ENCODE measurements around the gene IL10RB. TPM values are rescaled to one million over a fixed set of nuclear protein-coding genes. Genes with fewer than 3 reads are reported as not detected.

IL10RB gene
- total RNA-seq, 4 donors from 2014 or later: 13.1 to 23.7 (median 20.5) TPM

DNA sequence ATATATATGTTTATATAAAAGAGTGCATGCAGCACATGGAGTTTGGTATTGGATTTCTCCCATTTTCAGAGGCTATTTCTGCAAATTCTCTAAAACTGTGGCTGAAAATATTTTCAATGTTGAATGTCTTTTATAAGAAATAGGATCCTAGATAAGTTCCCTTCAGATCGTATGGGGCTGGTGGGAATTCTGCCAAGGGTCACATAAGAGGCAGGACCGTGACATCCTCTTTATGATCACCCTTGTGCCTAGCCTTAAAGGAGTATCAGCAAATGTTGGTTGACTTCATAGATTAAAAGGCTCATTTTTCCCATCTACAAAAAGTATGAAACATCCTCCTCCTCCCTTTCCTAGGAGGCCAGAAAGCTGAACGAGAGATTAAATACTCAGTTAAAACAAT is 37.7 kb upstream of the IL10RB start:
- no peak for ATAC-seq
- Histone ChIP-seq H3K4me3 (no peak overlapping the region), H3K36me3 (no peaks in the 10 kb centered on the region), H3K27ac (no peak overlapping the region), H3K27me3 (no peaks in the 10 kb centered on the region), H3K9me3 (no peaks in the 10 kb centered on the region), H3K4me1 (peaks cover 0 to 31% (median 3%) of the 10 kb centered on the region in 3 donors)
- TF ChIP-seq POLR2A (IDR thresholded peaks at IDR 0.05): no peak
- WGBS, 2 donors (ENCODE audit: low coverage in 1 of 2): 42 to 44% methylated on average over 1 to 3 of the region's 3 CpGs

DNA sequence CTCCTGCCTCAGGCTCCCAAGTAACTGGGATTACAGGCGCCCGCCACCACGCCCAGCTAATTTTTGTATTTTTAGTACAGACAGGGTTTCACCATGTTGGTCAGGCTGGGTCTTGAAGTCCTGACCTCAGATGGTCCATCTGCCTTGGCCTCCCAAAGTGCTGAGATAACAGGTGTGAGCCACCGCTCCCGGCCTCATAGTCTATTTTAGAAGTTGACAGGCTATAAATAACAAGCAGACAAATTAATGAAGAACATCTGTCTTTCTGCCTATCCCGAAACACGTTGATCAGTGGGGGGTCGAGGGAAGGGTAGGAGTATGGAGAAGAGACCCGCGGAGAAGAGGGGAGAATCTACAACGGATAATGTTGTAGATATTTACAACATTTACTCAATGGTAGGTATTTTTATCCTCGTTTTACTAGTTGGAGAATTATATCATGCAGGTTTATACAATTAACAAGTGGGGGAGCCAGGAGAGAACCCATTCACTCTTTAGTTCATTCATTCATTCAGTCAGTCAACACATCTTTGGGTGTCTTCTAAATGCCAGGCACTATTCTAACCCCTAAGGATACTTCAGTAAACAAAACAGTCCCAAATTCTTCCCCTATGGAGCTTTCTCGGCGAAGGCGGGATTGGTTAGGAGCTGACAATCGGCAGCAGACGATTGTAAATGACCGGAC is 36.9 kb upstream of the IL10RB start:
- H3K27me3 ChIP-seq: no peaks in the 10 kb centered on the region
- no peak for ATAC-seq
- H3K9me3 ChIP-seq: no peaks in the 10 kb centered on the region
- H3K36me3 ChIP-seq: no peaks in the 10 kb centered on the region
- H3K4me3 ChIP-seq: peak overlapping the region; percentile 97 to 99
- 13 to 27% methylated on average over 13 to 16 of the region's 18 CpGs for WGBS, 2 donors (ENCODE audit: low coverage in 1 of 2)
- H3K4me1 ChIP-seq: peaks cover 0 to 31% (median 3%) of the 10 kb centered on the region in 3 donors
- TF ChIP-seq POLR2AphosphoS5 (IDR thresholded peaks at IDR 0.05): no peak
- peak overlapping the region in 3 of 4 donors; percentile 91 to 98 (median 98) for H3K27ac ChIP-seq

DNA sequence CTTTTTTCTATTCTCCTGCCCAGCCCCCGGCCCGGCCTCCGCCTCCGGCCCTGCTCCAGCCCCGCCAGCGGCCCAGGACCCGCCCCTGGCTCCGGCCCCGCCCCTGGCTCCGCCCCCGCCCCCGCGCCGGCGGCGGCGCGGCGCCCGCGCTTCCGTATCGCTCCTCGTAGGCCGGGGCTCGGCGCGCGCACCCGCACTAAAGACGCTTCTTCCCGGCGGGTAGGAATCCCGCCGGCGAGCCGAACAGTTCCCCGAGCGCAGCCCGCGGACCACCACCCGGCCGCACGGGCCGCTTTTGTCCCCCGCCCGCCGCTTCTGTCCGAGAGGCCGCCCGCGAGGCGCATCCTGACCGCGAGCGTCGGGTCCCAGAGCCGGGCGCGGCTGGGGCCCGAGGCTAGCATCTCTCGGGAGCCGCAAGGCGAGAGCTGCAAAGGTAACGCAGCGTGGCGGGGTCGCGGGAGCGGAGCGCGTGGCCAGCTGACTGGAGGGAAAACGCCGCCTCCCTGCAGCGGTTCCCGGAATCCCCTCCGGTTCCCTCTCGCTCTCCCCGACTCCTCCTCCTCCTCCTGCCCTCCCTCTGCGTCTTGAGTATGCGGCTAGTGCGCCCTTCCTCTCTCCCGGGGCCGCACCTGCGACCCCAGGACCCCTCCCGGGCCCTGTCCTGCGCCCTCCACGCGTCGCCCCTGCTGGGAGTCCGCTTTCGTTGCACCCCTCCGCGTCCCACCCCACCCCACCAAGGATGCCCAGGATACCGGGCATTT is 36.2 kb upstream of the IL10RB start, which contains the start of gene IFNAR2:
Gene IFNAR2 (plus strand): TSS at position 155 of the 761 bp plus-strand sequence. CDS start 11,985 bp downstream, outside the sequence.
- peak; percentile 95 for ATAC-seq
- peak within 1 kb of the TSS; percentile 91 to 98 (median 96) for H3K27ac ChIP-seq
- H3K4me3 ChIP-seq: peak within 1 kb of the TSS; percentile 97 to 99
- 0% methylated on average over 10 to 29 of the region's 95 CpGs for WGBS, 2 donors (ENCODE audit: low coverage in 1 of 2)
- peaks cover 0 to 31% (median 3%) of the 10 kb centered on the region in 3 donors for H3K4me1 ChIP-seq
- no peaks in the 10 kb centered on the region for H3K36me3 ChIP-seq
- no peaks in the 10 kb centered on the region for H3K27me3 ChIP-seq
- TF ChIP-seq POLR2A (IDR thresholded peaks at IDR 0.05) (peak; percentile 73 to 81), POLR2AphosphoS5 (IDR thresholded peaks at IDR 0.05) (peak; percentile 61), EP300 (IDR thresholded peaks at IDR 0.05) (no peak)
- TF ChIP-seq, protein P1, sequence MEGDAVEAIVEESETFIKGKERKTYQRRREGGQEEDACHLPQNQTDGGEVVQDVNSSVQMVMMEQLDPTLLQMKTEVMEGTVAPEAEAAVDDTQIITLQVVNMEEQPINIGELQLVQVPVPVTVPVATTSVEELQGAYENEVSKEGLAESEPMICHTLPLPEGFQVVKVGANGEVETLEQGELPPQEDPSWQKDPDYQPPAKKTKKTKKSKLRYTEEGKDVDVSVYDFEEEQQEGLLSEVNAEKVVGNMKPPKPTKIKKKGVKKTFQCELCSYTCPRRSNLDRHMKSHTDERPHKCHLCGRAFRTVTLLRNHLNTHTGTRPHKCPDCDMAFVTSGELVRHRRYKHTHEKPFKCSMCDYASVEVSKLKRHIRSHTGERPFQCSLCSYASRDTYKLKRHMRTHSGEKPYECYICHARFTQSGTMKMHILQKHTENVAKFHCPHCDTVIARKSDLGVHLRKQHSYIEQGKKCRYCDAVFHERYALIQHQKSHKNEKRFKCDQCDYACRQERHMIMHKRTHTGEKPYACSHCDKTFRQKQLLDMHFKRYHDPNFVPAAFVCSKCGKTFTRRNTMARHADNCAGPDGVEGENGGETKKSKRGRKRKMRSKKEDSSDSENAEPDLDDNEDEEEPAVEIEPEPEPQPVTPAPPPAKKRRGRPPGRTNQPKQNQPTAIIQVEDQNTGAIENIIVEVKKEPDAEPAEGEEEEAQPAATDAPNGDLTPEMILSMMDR (IDR thresholded peaks at IDR 0.05): peak in 1 of 4 experiments; percentile 6
- no peaks in the 10 kb centered on the region for H3K9me3 ChIP-seq

DNA sequence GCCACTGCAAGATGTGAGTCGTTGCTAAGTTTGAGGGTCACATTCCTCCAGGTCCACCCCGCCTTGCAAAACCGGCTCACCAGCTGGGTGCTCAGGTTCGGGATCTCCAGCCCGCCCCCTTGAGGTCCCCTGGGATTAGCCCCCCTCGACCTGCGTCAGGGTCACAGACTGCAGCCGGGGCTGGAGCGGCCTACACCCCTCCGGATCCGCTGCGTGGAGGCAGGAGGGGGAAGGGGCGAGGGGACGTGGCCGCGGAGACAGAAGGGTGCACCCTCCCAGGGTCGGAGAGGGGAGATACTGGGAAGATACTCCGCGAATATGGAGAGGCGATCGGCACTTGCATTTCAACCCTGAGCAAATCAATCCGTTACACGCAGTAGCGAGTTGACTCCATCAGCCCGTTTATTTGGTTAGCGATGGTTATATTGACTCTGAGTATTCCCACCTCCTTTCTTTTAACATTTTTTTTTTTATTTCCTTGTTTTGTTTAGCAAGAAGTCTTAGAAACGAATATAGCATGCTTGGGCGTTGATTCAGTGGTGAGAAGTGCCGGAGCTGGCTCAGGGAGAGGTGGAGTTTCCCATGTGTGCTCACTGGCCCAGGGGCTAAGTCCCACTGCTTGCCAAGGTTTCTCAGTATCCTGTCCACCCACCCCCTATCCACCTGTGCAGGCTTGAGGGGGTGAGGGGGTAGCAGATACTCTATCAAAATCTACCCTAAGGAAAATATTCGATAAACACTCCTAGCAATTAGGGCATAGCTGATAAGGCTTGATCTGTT is 35.4 kb upstream of the IL10RB start:
- ATAC-seq: peak; percentile 20
- Histone ChIP-seq H3K4me3 (peak overlapping the region; percentile 97 to 99), H3K9me3 (no peaks in the 10 kb centered on the region), H3K27me3 (no peaks in the 10 kb centered on the region), H3K36me3 (no peaks in the 10 kb centered on the region), H3K4me1 (peaks cover 0 to 31% (median 3%) of the 10 kb centered on the region in 3 donors), H3K27ac (peak overlapping the region; percentile 91 to 98 (median 96))
- WGBS, 2 donors (ENCODE audit: low coverage in 1 of 2): 0 to 18% methylated on average over 11 to 14 of the region's 30 CpGs
- no peak for TF ChIP-seq POLR2A (IDR thresholded peaks at IDR 0.05)
- no peak for TF ChIP-seq POLR2AphosphoS5 (IDR thresholded peaks at IDR 0.05)
- TF ChIP-seq EP300 (IDR thresholded peaks at IDR 0.05): no peak
- TF ChIP-seq, protein P1 (IDR thresholded peaks at IDR 0.05): peak in 1 of 4 experiments; percentile 13

DNA sequence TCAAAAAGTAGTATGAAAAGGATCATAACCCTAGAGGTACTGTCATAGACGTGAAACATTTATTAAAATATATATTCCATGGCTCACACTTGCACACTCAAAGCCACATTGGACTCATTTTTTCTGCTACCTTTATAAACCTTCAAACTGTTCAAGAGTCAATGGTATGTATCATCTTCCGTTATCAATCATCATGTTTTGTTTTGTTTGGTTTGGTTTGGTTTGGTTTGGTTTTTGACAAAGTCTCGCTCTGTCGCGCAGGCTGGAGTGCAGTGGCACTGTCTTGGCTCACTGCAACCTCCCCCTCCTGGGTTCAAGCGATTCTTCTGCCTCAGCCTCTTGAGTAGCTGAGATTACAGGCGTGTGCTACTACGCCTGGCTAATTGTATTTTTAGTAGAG is 34.6 kb upstream of the IL10RB start:
- Histone ChIP-seq H3K27me3 (no peaks in the 10 kb centered on the region), H3K27ac (peak overlapping the region in 2 of 4 donors; percentile 0 to 40), H3K4me3 (peak overlapping the region in 1 of 2 donors; percentile 22), H3K36me3 (no peaks in the 10 kb centered on the region), H3K9me3 (no peaks in the 10 kb centered on the region), H3K4me1 (peaks cover 0 to 38% (median 3%) of the 10 kb centered on the region in 3 donors)
- TF ChIP-seq EP300 (IDR thresholded peaks at IDR 0.05): no peak
- TF ChIP-seq POLR2AphosphoS5 (IDR thresholded peaks at IDR 0.05): no peak
- no peak for TF ChIP-seq POLR2A (IDR thresholded peaks at IDR 0.05)
- TF ChIP-seq, protein P1 (IDR thresholded peaks at IDR 0.05): no peak
- ATAC-seq: no peak
- 74 to 77% methylated on average over 5 to 8 of the region's 8 CpGs for WGBS, 2 donors (ENCODE audit: low coverage in 1 of 2)
